Kidney glomerular epithelial cell (primary cell): ENCODE measurements around the gene SH3BP4.
"Not testable (repeated sequence)": the region's sequence is repeated elsewhere in the genome, so short reads cannot be mapped to it uniquely, and the experiment has no call there.

Experiments
- DNase-seq: peaks from one replicate; lab custom pipeline; 2025; lab: John Stamatoyannopoulos, UW

SH3BP4 gene

GRCh38 chr2:235057616-235058015 lies 105.8 kb downstream of the SH3BP4 start:
- not testable (repeated sequence) for DNase-seq

GRCh38 chr2:235059161-235059560 lies 107.3 kb downstream of the SH3BP4 start:
- no peak for DNase-seq

GRCh38 chr2:235061656-235062055 lies 109.8 kb downstream of the SH3BP4 start:
- no peak for DNase-seq

- no peak for DNase-seq
Measured at GRCh38 chr2:235063471-235063961, 111.7 kb downstream of the SH3BP4 start.

GRCh38 chr2:235064976-235065375 lies 113.2 kb downstream of the SH3BP4 start:
- DNase-seq = no peak

- DNase-seq = no peak
Measured at GRCh38 chr2:235066490-235066889, 114.7 kb downstream of the SH3BP4 start.

GRCh38 chr2:235066895-235067294 lies 115.1 kb downstream of the SH3BP4 start:
- DNase-seq = no peak

- no peak for DNase-seq
Measured at GRCh38 chr2:235068701-235069100, 116.9 kb downstream of the SH3BP4 start.

- peak; percentile 58 for DNase-seq
Measured at GRCh38 chr2:235070063-235070706, 118.4 kb downstream of the SH3BP4 start.

GRCh38 chr2:235073868-235074413 lies 122.1 kb downstream of the SH3BP4 start:
- DNase-seq = no peak

GRCh38 chr2:235077046-235077445 lies 125.2 kb downstream of the SH3BP4 start:
- DNase-seq = no peak

- DNase-seq = no peak
Measured at GRCh38 chr2:235078182-235078581, 126.4 kb downstream of the SH3BP4 start.

- DNase-seq = no peak
Measured at GRCh38 chr2:235078914-235079472, 127.2 kb downstream of the SH3BP4 start.

- DNase-seq = no peak
Measured at GRCh38 chr2:235080101-235080500, 128.3 kb downstream of the SH3BP4 start.

GRCh38 chr2:235082578-235083338 lies 130.9 kb downstream of the SH3BP4 start:
- no peak for DNase-seq

GRCh38 chr2:235083822-235084221 lies 132.0 kb downstream of the SH3BP4 start:
- peak; percentile 16 for DNase-seq

GRCh38 chr2:235084424-235084823 lies 132.6 kb downstream of the SH3BP4 start:
- no peak for DNase-seq

GRCh38 chr2:235085476-235085875 lies 133.7 kb downstream of the SH3BP4 start:
- no peak for DNase-seq

GRCh38 chr2:235086481-235087184 lies 134.8 kb downstream of the SH3BP4 start:
- DNase-seq = no peak

- DNase-seq = no peak
Measured at GRCh38 chr2:235087832-235088495, 136.1 kb downstream of the SH3BP4 start.

- no peak for DNase-seq
Measured at GRCh38 chr2:235088496-235088921, 136.7 kb downstream of the SH3BP4 start.

GRCh38 chr2:235091421-235091820 lies 139.6 kb downstream of the SH3BP4 start:
- no peak for DNase-seq
